Mesenchymal stem cell (in vitro differentiated cells and primary cell): ENCODE measurements around the gene IGF1R.

Experiments used
- DNase-seq: peaks from one replicate; pipeline ENCODE4 v3.0.0-alpha.2; 2013
- H2AFZ ChIP-seq: one replicate; pipeline ENCODE4 v1.6.1; 2013; ENCODE audit warnings: low read depth, mild to moderate bottlenecking, control low read depth, inconsistent platforms, low read length, moderate library complexity
- H2AK5ac ChIP-seq: 2 replicates; pipeline ENCODE4 v1.6.1; 2013; ENCODE audit warnings: low read length, moderate library complexity, mild to moderate bottlenecking, inconsistent platforms; ENCODE audit not compliant: severe bottlenecking
- H2BK120ac ChIP-seq: one replicate; pipeline ENCODE4 v1.6.1; 2013; ENCODE audit warnings: low read depth, mild to moderate bottlenecking, inconsistent platforms, low read length, moderate library complexity
- H2BK12ac ChIP-seq, 2 experiments: one replicate each; pipeline ENCODE4 v1.6.1; 2013; ENCODE audit warnings: inconsistent platforms in 2 of 2, low read length in 2 of 2, mild to moderate bottlenecking in 2 of 2, moderate library complexity in 2 of 2, control low read depth in 1 of 2
- H2BK15ac ChIP-seq: one replicate; pipeline ENCODE4 v1.6.1; 2013; ENCODE audit warnings: mild to moderate bottlenecking, low read depth, inconsistent platforms; ENCODE audit not compliant: poor library complexity, severe bottlenecking
- H2BK5ac ChIP-seq: 2 replicates; pipeline ENCODE4 v1.6.1; 2013; ENCODE audit warnings: low read depth, mild to moderate bottlenecking, low read length, control low read depth, inconsistent platforms; ENCODE audit not compliant: poor library complexity, severe bottlenecking
- H3K14ac ChIP-seq, 2 experiments: one replicate each; pipeline ENCODE4 v1.6.1; 2013; ENCODE audit warnings: inconsistent platforms in 2 of 2, low read length in 2 of 2, control low read depth in 1 of 2, mild to moderate bottlenecking in 1 of 2, moderate library complexity in 1 of 2
- H3K18ac ChIP-seq, 2 experiments: one replicate each; pipeline ENCODE4 v1.6.1; 2013; ENCODE audit warnings: inconsistent platforms in 2 of 2, low read length in 2 of 2, control low read depth in 1 of 2, low read depth in 1 of 2, mild to moderate bottlenecking in 1 of 2
- H3K23ac ChIP-seq, 2 experiments: one replicate each; pipeline ENCODE4 v1.6.1; 2013; ENCODE audit warnings: inconsistent platforms in 2 of 2, low read length in 2 of 2, mild to moderate bottlenecking in 2 of 2, moderate library complexity in 2 of 2, control low read depth in 1 of 2
- H3K27ac ChIP-seq: 2 replicates; pipeline ENCODE4 v1.5.1; 2013; ENCODE audit warnings: mild to moderate bottlenecking, moderate library complexity, low read length, control low read depth, inconsistent platforms; ENCODE audit not compliant: poor library complexity, severe bottlenecking
- H3K27me3 ChIP-seq, 2 experiments: 2 replicates each; pipeline versions ENCODE4 v1.6.1 to v1.7.0; 2013; ENCODE audit warnings: low read length in 2 of 2, mild to moderate bottlenecking in 2 of 2, moderate library complexity in 2 of 2, control low read depth in 1 of 2, inconsistent platforms in 1 of 2; ENCODE audit not compliant: control insufficient read depth in 1 of 2, insufficient read depth in 1 of 2
- H3K36me3 ChIP-seq, 2 experiments: 2 replicates each; pipeline versions ENCODE4 v1.6.1 to v1.7.0; 2013; ENCODE audit warnings: low read length in 2 of 2, control low read depth in 1 of 2, inconsistent platforms in 1 of 2, low read depth in 1 of 2, mild to moderate bottlenecking in 1 of 2; ENCODE audit not compliant: insufficient read depth in 2 of 2, control insufficient read depth in 1 of 2
- H3K4ac ChIP-seq, 2 experiments: one replicate each; pipeline ENCODE4 v1.6.1; 2013; ENCODE audit warnings: inconsistent platforms in 2 of 2, low read length in 2 of 2, mild to moderate bottlenecking in 2 of 2, moderate library complexity in 2 of 2, control low read depth in 1 of 2, low read depth in 1 of 2
- H3K4me1 ChIP-seq: 2 replicates; pipeline ENCODE4 v1.6.1; 2013; ENCODE audit warnings: low read depth, low read length, control low read depth; ENCODE audit not compliant: control insufficient read depth, insufficient read depth
- H3K4me2 ChIP-seq: 2 replicates; pipeline ENCODE4 v1.6.1; 2013; ENCODE audit warnings: low read length, mild to moderate bottlenecking, inconsistent platforms; ENCODE audit not compliant: poor library complexity, severe bottlenecking
- H3K4me3 ChIP-seq, 2 experiments: 2 replicates each; pipeline versions ENCODE4 v1.5.1 to v1.7.0; 2013; ENCODE audit warnings: low read length in 2 of 2, mild to moderate bottlenecking in 2 of 2, control low read depth in 1 of 2, low read depth in 1 of 2; ENCODE audit not compliant: insufficient read depth in 1 of 2
- H3K79me1 ChIP-seq: replicated peaks from 2 replicates; pipeline ENCODE4 v1.6.1; 2013; ENCODE audit warnings: mild to moderate bottlenecking, control low read depth, low read length, inconsistent platforms; ENCODE audit not compliant: poor library complexity, severe bottlenecking
- H3K9ac ChIP-seq: 2 replicates; pipeline ENCODE4 v1.7.0; 2013; ENCODE audit warnings: mild to moderate bottlenecking, low read length, moderate library complexity
- H3K9me3 ChIP-seq: 2 replicates; pipeline ENCODE4 v1.7.0; 2013; ENCODE audit warnings: mild to moderate bottlenecking, low read length; ENCODE audit not compliant: control insufficient read depth
- H4K8ac ChIP-seq: one replicate; pipeline ENCODE4 v1.6.1; 2013; ENCODE audit warnings: inconsistent platforms, mild to moderate bottlenecking, low read length, moderate library complexity
- H4K91ac ChIP-seq: one replicate; pipeline ENCODE4 v1.6.1; 2013; ENCODE audit warnings: mild to moderate bottlenecking, low read length, inconsistent platforms
- WGBS: methylation state at CpG from one replicate; pipeline ENCODE4 v1.1.7; 2013; ENCODE audit warnings: mixed read lengths; 5-methylcytosine and 5-hydroxymethylcytosine counted together

Gene IGF1R

DNA sequence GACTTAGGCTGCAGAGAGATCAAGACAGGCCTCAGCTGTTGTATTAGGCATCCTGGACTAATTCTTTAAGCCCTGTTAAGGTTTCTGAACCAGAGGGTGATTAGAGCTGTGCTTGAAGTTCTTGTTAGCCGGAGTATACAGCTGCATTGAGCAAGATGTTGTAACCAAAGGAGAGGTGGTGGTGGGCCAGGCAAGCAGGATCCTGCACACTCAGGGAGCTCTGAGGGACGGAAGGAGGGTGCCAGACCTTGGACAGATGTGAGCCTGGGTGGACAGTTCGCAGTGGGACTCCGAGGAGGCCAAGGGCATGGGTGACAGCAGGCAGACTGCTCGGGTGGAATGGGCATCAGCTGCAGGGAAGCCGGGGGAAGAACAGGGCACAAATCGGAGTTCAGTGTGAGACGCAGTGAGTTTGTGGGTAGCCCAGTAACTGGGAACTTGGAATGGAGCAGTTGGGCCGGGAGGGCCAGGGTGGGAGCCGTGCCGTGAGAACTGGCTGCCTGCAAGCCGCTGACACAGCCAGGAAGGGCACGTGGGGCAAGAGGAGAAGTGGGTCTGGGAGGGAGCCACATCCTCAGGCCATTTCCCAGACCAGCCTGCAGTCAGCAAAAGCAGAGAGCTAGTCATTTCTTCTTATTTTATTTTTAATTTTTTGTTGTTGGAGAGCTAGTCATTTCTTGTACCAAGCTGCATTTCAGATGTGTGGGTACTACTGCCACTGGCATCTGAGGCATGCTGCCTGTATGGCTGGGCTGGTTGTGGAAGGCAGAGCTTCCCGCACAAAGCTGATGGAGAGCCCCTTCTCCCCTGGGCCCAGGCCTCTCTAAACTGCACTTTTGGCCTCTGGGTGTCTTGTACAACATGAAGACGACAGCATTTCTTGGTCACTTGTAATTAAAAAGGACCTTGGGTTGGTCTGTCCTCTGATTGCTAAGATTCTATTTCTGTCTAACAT lies 298.2 kb downstream of the IGF1R start:
- H2BK5ac ChIP-seq, result no peak overlapping the region
- H2BK15ac ChIP-seq, result no peak overlapping the region
- peak overlapping the region in 1 of 2 experiments; percentile 56 for H3K23ac ChIP-seq
- H2AFZ ChIP-seq, result no peak overlapping the region
- no peak overlapping the region for H4K8ac ChIP-seq
- no peak overlapping the region for H2BK12ac ChIP-seq
- no peak overlapping the region for H4K91ac ChIP-seq
- peak overlapping the region in 1 of 2 experiments; percentile 18 for H3K14ac ChIP-seq
- H3K4me2 ChIP-seq, result no peak overlapping the region
- no peak overlapping the region for H3K4ac ChIP-seq
- H3K79me1 ChIP-seq, result peaks cover 11% of the 10 kb centered on the region
- peaks cover 75 to 76% of the 10 kb centered on the region in 2 experiments for H3K36me3 ChIP-seq
- H3K18ac ChIP-seq, result no peak overlapping the region
- 95% methylated on average over 15 of the region's 15 CpGs for WGBS
- H3K4me3 ChIP-seq, result no peak overlapping the region
- no peaks in the 10 kb centered on the region for H3K4me1 ChIP-seq
- H2BK120ac ChIP-seq, result no peak overlapping the region
- H3K27ac ChIP-seq, result no peak overlapping the region
- DNase-seq, result no peak
- H2AK5ac ChIP-seq, result no peak overlapping the region
- no peaks in the 10 kb centered on the region for H3K27me3 ChIP-seq
- no peak overlapping the region for H3K9ac ChIP-seq
- H3K9me3 ChIP-seq, result no peaks in the 10 kb centered on the region

DNA sequence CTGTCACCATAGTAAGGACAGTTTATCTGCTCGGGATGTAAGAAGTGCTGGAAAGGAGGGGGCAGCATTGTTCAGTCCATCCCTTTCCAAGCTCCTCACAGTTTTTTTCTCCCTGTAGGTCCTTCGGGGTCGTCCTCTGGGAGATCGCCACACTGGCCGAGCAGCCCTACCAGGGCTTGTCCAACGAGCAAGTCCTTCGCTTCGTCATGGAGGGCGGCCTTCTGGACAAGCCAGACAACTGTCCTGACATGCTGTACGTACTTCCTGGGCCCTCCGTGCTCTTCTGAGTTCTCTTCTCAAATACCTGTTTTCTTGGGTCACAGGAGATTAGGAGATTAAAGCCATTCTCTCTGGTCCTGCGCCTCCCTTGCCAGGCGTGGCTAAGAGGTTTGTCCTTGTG lies 300.1 kb downstream of the IGF1R start:
- no peaks in the 10 kb centered on the region for H3K27me3 ChIP-seq
- H3K4me1 ChIP-seq, result no peaks in the 10 kb centered on the region
- no peak overlapping the region for H3K27ac ChIP-seq
- no peak overlapping the region for H2BK120ac ChIP-seq
- peaks cover 76 to 77% of the 10 kb centered on the region in 2 experiments for H3K36me3 ChIP-seq
- H4K91ac ChIP-seq, result no peak overlapping the region
- H3K23ac ChIP-seq, result no peak overlapping the region
- H2BK15ac ChIP-seq, result no peak overlapping the region
- no peak overlapping the region for H3K4me2 ChIP-seq
- no peak overlapping the region for H4K8ac ChIP-seq
- H3K14ac ChIP-seq, result no peak overlapping the region
- H3K4me3 ChIP-seq, result no peak overlapping the region
- no peak overlapping the region for H2AK5ac ChIP-seq
- no peak overlapping the region for H3K18ac ChIP-seq
- H2BK12ac ChIP-seq, result no peak overlapping the region
- no peak overlapping the region for H3K9ac ChIP-seq
- no peak overlapping the region for H2AFZ ChIP-seq
- WGBS, result 90% methylated on average over 13 of the region's 13 CpGs
- H3K4ac ChIP-seq, result no peak overlapping the region
- H3K9me3 ChIP-seq, result no peaks in the 10 kb centered on the region
- H3K79me1 ChIP-seq, result peaks cover 11% of the 10 kb centered on the region
- DNase-seq, result no peak
- H2BK5ac ChIP-seq, result no peak overlapping the region

DNA sequence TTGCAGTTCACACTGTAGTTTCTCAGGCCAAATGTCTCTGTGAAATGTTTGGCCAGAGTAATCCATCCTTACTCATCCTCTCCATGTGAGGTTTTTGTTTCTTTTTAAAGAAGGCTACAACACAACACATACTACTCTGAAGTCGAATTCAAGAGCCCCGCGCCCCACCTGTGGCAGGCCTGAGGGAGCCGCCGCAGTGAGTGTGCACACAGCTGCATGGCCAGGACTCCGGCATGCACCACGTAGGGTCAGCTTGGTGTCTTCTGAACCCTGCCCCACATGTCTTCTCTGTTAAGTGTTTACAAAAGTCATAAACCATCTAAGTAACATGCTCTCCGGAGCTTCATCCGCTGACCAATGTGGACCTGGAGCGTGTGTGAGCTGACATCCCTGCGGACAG lies 300.6 kb downstream of the IGF1R start:
- Histone ChIP-seq H2BK120ac (no peak overlapping the region), H4K8ac (no peak overlapping the region), H3K4me3 (no peak overlapping the region), H3K9me3 (no peaks in the 10 kb centered on the region), H2BK5ac (no peak overlapping the region), H3K27me3 (no peaks in the 10 kb centered on the region), H3K4me2 (no peak overlapping the region), H3K36me3 (peaks cover 76 to 80% of the 10 kb centered on the region in 2 experiments), H3K23ac (no peak overlapping the region), H3K9ac (no peak overlapping the region), H3K4me1 (peaks cover 2% of the 10 kb centered on the region), H4K91ac (no peak overlapping the region), H3K79me1 (peaks cover 13% of the 10 kb centered on the region), H3K4ac (no peak overlapping the region), H3K27ac (no peak overlapping the region), H2BK15ac (no peak overlapping the region), H2AFZ (no peak overlapping the region), H2BK12ac (no peak overlapping the region), H2AK5ac (no peak overlapping the region), H3K14ac (no peak overlapping the region), H3K18ac (no peak overlapping the region)
- WGBS, result 78% methylated on average over 11 of the region's 11 CpGs
- DNase-seq, result no peak

DNA sequence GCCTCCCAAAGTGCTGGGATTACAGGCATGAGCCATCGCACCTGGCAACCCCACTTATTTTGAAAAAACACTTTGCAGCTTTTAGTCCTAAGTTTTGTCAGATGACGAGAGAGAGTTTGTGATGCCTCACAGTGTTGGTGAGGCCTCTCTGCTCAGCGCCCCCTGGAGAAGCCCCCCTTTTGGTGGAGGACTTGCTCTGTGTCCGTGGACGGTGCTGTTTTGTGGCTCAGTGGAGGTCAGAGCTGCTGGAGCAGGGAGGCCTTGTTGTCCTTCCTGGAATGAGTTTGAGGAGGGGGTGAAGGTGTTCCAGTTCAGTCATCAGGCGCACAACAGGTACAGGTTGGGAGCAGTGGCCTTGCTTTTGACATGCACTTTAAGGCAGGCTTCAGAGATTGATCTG lies 301.3 kb downstream of the IGF1R start:
- 80% methylated on average over 6 of the region's 6 CpGs for WGBS
- no peak overlapping the region for H3K18ac ChIP-seq
- no peaks in the 10 kb centered on the region for H3K27me3 ChIP-seq
- no peak overlapping the region for H4K8ac ChIP-seq
- H2BK120ac ChIP-seq, result no peak overlapping the region
- H3K4me2 ChIP-seq, result no peak overlapping the region
- no peak overlapping the region for H3K27ac ChIP-seq
- no peak for DNase-seq
- H3K23ac ChIP-seq, result no peak overlapping the region
- no peak overlapping the region for H2AFZ ChIP-seq
- no peak overlapping the region for H4K91ac ChIP-seq
- H2BK15ac ChIP-seq, result no peak overlapping the region
- no peak overlapping the region for H2AK5ac ChIP-seq
- no peak overlapping the region for H3K4ac ChIP-seq
- H3K9ac ChIP-seq, result no peak overlapping the region
- H3K4me3 ChIP-seq, result no peak overlapping the region
- peaks cover 15% of the 10 kb centered on the region for H3K79me1 ChIP-seq
- peaks cover 6% of the 10 kb centered on the region for H3K4me1 ChIP-seq
- peaks cover 69 to 81% of the 10 kb centered on the region in 2 experiments for H3K36me3 ChIP-seq
- no peak overlapping the region for H2BK12ac ChIP-seq
- no peak overlapping the region for H2BK5ac ChIP-seq
- no peak overlapping the region for H3K14ac ChIP-seq
- no peaks in the 10 kb centered on the region for H3K9me3 ChIP-seq
